Hematopoietic multipotent progenitor cell treated with erythropoietin and hydrocortisone succinate and interleukin-3 and kit ligand, for 15 days (in vitro differentiated cells): ENCODE measurements around the gene PADI4.

Experiments used
- DNase-seq: peaks from one replicate; pipeline ENCODE4 v3.0.0-alpha.2; 2015; ENCODE audit warnings: low spot score

PADI4 gene

GRCh38 chr1:17350083-17350482 is 42.1 kb downstream of the PADI4 start:
- no peak for DNase-seq

GRCh38 chr1:17350928-17351446 is 43.0 kb downstream of the PADI4 start:
- DNase-seq, result no peak

DNA sequence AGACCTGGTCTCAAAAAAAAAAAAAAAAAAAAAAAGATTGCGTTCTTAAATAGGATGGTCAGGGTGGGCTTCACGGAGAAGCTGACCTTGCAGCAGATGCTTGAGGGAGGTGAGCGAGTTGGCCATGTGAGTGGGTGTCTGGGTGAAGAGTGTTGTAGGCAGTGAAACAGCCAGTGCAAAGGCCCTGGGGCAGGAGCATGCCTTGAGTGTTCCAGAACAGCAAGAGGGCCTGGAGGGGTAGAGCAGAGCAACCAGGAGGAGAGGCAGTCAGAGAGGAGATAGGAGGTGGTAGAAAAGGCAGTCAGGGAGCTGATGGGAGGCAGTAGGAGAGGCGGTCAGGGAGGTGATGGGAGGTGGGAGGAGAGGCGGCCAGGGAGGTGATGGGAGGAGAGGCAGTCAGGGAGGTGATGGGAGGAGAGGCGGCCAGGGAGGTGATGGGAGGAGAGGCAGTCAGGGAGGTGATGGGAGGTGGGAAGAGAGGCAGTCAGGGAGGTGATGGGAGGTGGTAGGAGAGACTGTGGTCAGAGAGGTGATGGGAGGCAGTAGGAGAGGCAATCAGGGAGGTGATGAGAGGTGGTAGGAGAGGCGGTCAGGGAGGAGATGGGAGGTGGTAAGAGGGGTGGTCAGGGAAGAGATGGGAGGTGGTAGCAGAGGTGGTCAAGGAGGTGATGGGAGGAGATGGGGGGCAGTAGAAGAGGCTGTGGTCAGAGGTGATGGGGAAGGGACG is 43.8 kb downstream of the PADI4 start:
- DNase-seq, result no peak

- DNase-seq, result no peak
These were observed 44.5 kb downstream of the PADI4 start for GRCh38 chr1:17352419-17352909.

- DNase-seq, result no peak
These were observed 47.9 kb downstream of the PADI4 start for GRCh38 chr1:17355898-17356297.

DNA sequence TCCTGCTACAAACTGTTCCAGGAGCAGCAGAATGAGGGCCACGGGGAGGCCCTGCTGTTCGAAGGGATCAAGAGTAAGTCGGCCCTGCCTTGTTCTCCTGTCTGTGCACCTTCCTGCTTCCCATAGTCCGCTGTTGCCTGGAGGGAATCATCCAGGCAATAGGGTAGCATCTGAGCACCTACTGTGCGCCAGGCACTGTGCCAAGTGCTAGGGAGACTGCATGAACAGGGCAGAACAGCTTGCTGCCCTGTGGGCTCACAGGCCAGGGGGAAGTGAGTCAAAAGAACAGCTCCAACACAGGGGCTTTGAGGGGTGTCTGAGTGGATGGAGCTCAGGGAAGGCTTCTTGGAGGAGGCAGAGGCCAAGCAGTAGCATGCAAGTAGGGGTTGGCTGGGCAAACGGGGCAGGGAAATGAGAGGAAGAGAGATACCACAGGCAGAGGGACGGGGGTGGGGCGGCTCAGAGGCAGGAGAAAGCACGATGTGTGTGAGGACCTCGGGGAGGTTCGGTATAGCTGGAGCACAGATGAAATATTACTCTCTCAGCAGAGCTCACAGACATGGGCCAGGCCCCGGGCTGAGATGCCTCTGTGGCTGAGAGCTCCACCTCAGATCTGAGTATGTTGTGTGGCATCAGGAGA is 48.5 kb downstream of the PADI4 start:
- no peak for DNase-seq

GRCh38 chr1:17358557-17358956 is 50.6 kb downstream of the PADI4 start:
- DNase-seq, result no peak

DNA sequence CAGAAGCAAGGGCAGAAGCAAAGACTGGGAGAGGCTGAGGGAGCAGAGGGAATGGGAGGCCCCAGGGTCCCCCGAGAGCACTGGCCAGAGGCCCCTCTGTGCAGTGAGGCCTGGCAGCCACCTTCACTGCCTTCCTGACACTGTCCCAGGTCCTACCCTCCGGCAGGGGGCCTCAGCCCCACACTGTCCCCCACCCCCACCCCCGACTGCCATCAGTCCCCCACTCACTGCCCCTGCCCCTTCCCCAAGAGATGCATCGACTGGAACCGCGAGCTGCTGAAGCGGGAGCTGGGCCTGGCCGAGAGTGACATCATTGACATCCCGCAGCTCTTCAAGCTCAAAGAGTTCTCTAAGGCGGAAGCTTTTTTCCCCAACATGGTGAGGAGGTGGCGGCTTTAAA is 51.0 kb downstream of the PADI4 start:
- no peak for DNase-seq

DNA sequence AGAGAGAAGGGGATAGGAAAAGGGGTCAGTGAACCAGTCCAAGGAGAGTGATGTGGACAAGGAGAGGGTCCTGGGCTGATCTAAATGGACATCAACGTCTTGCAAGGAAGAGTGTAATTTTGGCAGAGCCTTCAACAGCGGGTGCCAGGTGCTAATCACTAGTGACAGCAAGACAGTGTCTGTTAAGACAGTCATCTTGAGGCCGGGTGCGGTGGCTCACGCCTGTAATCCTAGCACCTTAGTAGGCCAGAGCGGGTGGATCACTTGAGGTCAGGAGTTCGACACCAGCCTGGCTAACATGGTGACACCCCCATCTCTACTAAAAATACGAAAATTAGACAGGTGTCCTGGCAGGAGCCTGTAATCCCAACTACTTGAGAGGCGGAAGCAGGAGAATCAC is 51.8 kb downstream of the PADI4 start:
- peak; percentile 44 for DNase-seq

DNA sequence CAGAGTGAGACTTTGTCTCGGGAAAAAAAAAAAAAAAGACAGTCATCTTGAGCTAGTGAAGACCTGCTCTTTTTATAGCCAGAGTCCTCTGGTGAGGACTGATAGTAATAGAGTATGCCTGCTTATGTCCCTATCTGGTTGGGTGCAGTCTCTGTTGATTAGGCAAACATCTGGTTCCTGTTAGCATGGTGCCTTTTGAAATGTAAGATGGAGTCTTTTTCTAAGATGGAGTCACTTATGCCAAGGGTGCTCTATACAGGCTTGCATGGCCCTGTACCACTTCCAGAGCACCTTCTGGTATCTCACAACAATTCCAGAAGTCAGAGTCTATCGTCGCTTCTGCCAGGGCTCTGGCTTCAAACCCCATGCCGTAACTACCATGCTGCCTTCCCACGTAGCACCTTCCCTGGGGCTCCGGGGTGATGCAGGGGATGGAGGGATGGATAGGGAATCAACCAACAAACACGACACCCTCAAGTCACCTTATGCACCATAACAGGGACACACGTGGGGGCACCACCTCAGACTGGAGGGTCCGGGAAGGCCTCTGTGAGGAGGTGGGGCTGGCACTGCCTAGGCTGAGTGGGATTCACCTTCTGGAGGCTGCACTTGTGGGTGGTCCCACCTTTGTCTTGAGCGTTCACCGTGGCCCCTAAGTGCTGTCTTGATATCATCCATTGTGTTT is 52.4 kb downstream of the PADI4 start:
- peak; percentile 62 for DNase-seq

- no peak for DNase-seq
These were observed 53.7 kb downstream of the PADI4 start for GRCh38 chr1:17361687-17362086.

DNA sequence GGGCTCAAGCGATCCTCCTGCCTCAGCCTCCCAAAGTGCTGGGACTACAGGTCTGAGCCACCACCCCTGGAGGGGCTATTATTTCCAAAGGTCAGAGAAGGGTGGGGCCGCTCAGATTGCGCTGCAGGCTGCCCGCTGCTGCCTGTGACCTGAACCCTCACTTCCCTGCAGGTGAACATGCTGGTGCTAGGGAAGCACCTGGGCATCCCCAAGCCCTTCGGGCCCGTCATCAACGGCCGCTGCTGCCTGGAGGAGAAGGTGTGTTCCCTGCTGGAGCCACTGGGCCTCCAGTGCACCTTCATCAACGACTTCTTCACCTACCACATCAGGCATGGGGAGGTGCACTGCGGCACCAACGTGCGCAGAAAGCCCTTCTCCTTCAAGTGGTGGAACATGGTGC is 55.4 kb downstream of the PADI4 start:
- no peak for DNase-seq

DNA sequence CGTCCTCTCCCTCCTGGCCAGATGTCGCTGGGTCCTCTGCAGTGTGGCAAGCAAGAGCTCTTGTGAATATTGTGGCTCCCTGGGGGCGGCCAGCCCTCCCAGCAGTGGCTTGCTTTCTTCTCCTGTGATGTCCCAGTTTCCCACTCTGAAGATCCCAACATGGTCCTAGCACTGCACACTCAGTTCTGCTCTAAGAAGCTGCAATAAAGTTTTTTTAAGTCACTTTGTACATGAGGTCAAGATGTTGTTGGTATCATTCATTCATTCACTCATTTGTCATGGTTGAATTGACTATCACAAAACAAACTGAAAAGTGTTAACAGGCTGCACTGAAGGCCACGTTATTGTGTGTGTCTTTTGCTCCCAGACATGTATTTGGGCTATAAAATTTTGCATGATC is 55.8 kb downstream of the PADI4 start:
- DNase-seq, result no peak

DNA sequence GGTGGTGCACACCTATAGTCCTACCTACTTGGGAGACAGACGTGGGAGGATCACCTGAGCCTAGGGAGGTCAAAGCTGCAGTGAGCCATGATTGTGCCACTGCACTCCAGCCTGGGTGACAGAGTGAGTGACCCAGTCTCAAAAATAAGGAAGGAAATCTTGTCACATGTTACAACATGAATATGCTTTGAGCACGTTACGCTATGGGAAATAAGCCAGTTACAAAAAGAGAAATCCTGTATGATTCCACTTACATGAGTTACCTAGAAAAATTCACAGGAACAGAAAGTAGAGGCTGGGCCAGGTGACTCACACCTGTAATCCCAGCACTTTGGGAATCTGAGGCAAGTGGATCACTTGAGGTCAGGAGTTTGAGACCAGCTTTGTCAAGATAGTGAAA is 57.3 kb downstream of the PADI4 start:
- no peak for DNase-seq

GRCh38 chr1:17369466-17369865 is 61.5 kb downstream of the PADI4 start:
- DNase-seq, result no peak

- DNase-seq, result no peak
These were observed 62.6 kb downstream of the PADI4 start for GRCh38 chr1:17370618-17371017.

DNA sequence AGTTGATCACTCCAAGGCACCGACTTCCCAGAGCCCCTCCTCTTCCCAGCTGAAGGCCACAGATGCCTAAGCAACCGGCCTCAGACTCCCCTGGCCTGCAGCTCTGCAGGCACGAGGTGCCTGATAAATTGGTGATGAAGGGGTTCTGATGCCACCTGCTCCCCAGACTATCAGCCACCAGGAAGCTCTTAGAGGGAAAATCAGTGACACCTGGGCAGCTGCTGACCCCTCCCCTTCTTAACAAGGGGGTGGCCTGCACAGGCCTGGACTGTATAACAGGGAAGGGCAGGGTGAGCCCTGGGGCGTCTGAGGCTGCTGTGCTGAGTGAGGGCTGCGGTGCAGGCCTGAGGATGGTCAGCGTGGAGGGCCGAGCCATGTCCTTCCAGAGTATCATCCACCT is 63.9 kb downstream of the PADI4 start, which contains the start of gene PADI6:
Gene PADI6, plus strand, starts transcription at position 301 of the 400 bp plus-strand sequence. Its CDS starts 50 bp downstream, at position 351.
- DNase-seq, result no peak

DNA sequence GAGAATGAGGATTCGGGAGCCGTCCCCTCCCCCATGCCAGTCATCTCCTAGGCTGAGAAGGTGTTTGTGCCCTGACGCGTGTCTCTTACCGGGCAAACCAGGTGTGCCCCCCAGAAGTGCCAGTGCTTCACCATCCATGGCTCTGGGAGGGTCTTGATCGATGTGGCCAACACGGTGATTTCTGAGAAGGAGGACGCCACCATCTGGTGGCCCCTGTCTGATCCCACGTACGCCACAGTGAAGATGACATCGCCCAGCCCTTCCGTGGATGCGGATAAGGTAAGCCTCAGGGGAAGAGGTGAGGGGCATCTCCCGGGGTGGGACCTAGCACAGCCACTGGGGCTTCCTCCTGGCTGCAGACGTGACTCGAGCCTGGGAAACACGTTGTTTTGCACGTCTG is 65.0 kb downstream of the PADI4 start:
- no peak for DNase-seq

- no peak for DNase-seq
These were observed 67.7 kb downstream of the PADI4 start for GRCh38 chr1:17375651-17376050.

DNA sequence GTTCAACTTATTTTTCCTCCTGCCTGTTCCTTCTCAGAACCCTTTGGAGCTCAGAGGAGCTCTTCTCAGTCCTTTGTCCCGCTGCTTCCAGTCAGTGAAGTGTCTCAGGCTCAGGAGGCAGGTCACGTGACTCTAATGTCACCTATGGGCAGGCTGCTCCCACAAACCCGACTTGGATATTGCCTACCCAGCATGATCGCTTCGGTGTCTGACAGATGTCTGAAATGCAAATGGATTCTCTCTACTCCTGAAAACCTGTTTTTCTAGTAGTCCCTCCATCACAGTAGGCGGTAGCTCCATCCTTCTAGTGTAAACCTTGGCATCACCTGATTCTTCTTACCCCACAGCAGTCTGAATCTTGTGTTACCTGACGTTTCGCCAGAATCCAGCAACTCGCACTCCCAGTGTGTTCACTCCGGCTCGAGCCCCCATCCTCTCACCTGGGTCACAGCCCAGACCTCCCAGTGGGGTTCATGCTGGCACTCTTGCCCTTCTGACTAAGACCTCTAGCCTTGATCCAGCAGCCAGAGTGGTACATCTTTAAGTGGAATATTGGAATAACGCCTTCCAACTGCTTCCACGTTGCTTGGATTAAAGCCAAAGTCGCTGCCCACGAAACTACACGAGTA is 69.4 kb downstream of the PADI4 start:
- DNase-seq, result no peak

DNA sequence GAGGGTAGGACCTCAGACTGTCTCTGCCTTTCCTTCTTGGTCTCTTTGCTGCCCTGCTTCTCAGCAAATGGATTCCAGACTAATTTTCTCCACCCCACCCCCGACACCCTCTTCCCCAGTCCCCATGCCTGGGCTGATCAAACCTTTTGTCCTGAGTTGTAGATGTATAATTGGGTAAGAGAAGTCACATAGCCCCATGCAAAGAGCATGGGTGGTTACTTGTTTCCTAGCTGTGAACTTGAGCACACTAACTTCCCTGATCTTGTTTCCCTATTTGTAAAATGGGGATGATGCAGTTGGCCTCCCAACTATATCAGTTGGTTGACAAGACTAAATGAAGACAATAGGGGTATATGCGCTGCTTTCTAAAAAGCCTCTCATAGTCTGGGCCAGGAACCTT is 73.2 kb downstream of the PADI4 start:
- no peak for DNase-seq

DNA sequence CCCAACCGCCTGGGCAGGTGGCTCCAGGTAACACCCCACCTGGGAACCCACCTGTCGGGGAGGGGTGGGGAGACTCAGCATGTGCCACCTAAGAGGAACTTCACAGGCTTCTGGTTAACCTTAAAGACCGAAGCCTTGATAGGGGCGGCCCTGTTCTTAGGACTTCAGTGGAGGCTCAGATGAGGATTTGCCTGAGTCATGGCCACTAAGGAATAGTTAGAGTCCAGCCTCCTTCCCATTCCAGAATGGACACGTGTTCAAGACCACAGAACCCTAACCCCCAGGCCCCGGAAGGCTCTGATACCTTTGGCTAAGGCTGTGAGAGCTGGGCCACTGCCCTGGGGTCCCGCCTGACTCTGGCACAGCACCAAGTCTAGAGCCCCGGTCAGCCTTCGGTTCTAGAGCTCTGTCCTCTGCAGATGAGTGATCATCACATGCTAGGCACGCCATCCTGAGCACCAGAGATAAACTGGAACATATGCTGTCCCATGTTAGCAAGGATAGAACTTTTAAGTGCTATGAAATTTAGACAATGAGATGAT is 84.3 kb downstream of the PADI4 start:
- DNase-seq, result no peak
